Esophagus muscularis mucosa (tissue), 4 donors: ENCODE data around the gene RANBP17. TPM values are rescaled to one million over a fixed set of nuclear protein-coding genes. Genes with fewer than 3 reads are reported as not detected.

Experiments used
- DNase-seq: peaks from one replicate; pipeline ENCODE4 v3.0.0-alpha.2; 2017; ENCODE audit errors: extremely low spot score
- H3K27ac ChIP-seq, 4 donors: fragments of 200-600 bp; sonication (generic); replicated peaks in 1 of 4; 1 replicate in 3 of 4; 2 replicates in 1 of 4; pipeline ENCODE4 v1.5.1; 2016 to 2019; ENCODE audit warnings: mild to moderate bottlenecking in 1 of 4
- H3K27me3 ChIP-seq, 4 donors: fragments of 200-600 bp; sonication (generic); one replicate each; pipeline versions ENCODE4 v1.5.1 to v1.6.0; 2016 to 2019
- H3K36me3 ChIP-seq, 4 donors: fragments of 200-600 bp; sonication (generic); one replicate each; pipeline ENCODE4 v1.5.1; 2016 to 2019
- H3K4me1 ChIP-seq, 4 donors: fragments of 200-600 bp; sonication (generic); one replicate each; pipeline ENCODE4 v1.5.1; 2016 to 2019
- H3K4me3 ChIP-seq, 4 donors: fragments of 200-600 bp; sonication (generic); 1 replicate in 2 of 4; 2 replicates in 2 of 4; pipeline ENCODE4 v1.5.1; 2016 to 2019; ENCODE audit warnings: mild to moderate bottlenecking in 4 of 4, moderate library complexity in 1 of 4
- H3K9me3 ChIP-seq, 4 donors: fragments of 200-600 bp; sonication (generic); 1 replicate in 3 of 4; 2 replicates in 1 of 4; pipeline ENCODE4 v1.5.1; 2016 to 2019
- CTCF ChIP-seq, 3 experiments: fragments of 200-600 bp in 2 of 3; fragments of 450-650 bp in 1 of 3; sonication (generic) in 2 of 3; IDR thresholded peaks; one replicate each; pipeline ENCODE4 v1.5.1; 2017 to 2019; ENCODE audit warnings: antibody characterized with exemption in 3 of 3, mild to moderate bottlenecking in 2 of 3, moderate library complexity in 1 of 3
- EP300 ChIP-seq: sonication (generic); formaldehyde crosslinking; IDR thresholded peaks from one replicate; pipeline ENCODE4 v1.6.1; 2017; ENCODE audit warnings: antibody characterized with exemption
- POLR2A ChIP-seq: fragments of 450-650 bp; IDR thresholded peaks from one replicate; pipeline ENCODE4 v1.6.1; 2017; ENCODE audit warnings: antibody characterized with exemption, moderate library complexity, mild to moderate bottlenecking, low read depth
- POLR2AphosphoS5 ChIP-seq, 2 donors: sonication (generic); formaldehyde crosslinking; IDR thresholded peaks; one replicate each; pipeline ENCODE4 v1.6.1; 2017; ENCODE audit warnings: antibody characterized with exemption in 2 of 2
- WGBS: methylation state at CpG from one replicate; pipeline ENCODE4 v1.1.5; 2018; 5-methylcytosine and 5-hydroxymethylcytosine counted together
- intact Hi-C: fragments of 100-400 bp; cut with DNase I; formaldehyde crosslinking; loops from one replicate; pipeline ENCODE4 v1.15.1; 2023
- total RNA-seq, 4 donors: library from RNA; depleted of rRNA; stranded (reverse); fragments of >200 nt; gene quantifications; one replicate each; pipeline versions ENCODE4 v1.1.0 to v1.2.1, GENCODE V29; 2016

RANBP17 gene
- total RNA-seq, 4 donors from 2014 or later: 16.4 to 28.2 (median 17.7) TPM

- WGBS: 96% methylated on average over 6 of the region's 6 CpGs
- no peak overlapping the region for H3K4me3 ChIP-seq
- H3K4me1 ChIP-seq: no peaks in the 10 kb centered on the region
- H3K27ac ChIP-seq: no peak overlapping the region
- TF ChIP-seq CTCF (IDR thresholded peaks at IDR 0.05): no peak
- TF ChIP-seq POLR2AphosphoS5 (IDR thresholded peaks at IDR 0.05): no peak
- no peak for TF ChIP-seq POLR2A
- TF ChIP-seq EP300: no peak
- DNase-seq: no peak
- H3K9me3 ChIP-seq: no peaks in the 10 kb centered on the region
- intact Hi-C loops: no loop called here
- no peaks in the 10 kb centered on the region for H3K27me3 ChIP-seq
- H3K36me3 ChIP-seq: no peaks in the 10 kb centered on the region
These were observed 282.1 kb downstream of the RANBP17 start for GRCh38 chr5:171143926-171144325.

- no peak for TF ChIP-seq POLR2AphosphoS5 (IDR thresholded peaks at IDR 0.05)
- no peak for DNase-seq
- no peak overlapping the region for H3K27ac ChIP-seq
- intact Hi-C loops: no loop called here
- no peaks in the 10 kb centered on the region for H3K27me3 ChIP-seq
- 84% methylated on average over 2 of the region's 2 CpGs for WGBS
- H3K36me3 ChIP-seq: no peaks in the 10 kb centered on the region
- no peaks in the 10 kb centered on the region for H3K4me1 ChIP-seq
- no peaks in the 10 kb centered on the region for H3K9me3 ChIP-seq
- H3K4me3 ChIP-seq: no peak overlapping the region
These were observed 287.5 kb downstream of the RANBP17 start for GRCh38 chr5:171149333-171149732.

GRCh38 chr5:171149772-171150171 is 288.0 kb downstream of the RANBP17 start:
- TF ChIP-seq POLR2A: no peak
- no peak for TF ChIP-seq POLR2AphosphoS5 (IDR thresholded peaks at IDR 0.05)
- no peak for TF ChIP-seq CTCF (IDR thresholded peaks at IDR 0.05)
- no peak for TF ChIP-seq EP300
- Histone ChIP-seq H3K36me3 (no peaks in the 10 kb centered on the region), H3K4me3 (no peak overlapping the region), H3K9me3 (no peaks in the 10 kb centered on the region), H3K4me1 (no peaks in the 10 kb centered on the region), H3K27ac (no peak overlapping the region), H3K27me3 (no peaks in the 10 kb centered on the region)
- intact Hi-C loops: no loop called here
- DNase-seq: no peak
- 84% methylated on average over 3 of the region's 3 CpGs for WGBS

- no peak overlapping the region for H3K4me3 ChIP-seq
- H3K9me3 ChIP-seq: no peaks in the 10 kb centered on the region
- H3K4me1 ChIP-seq: no peaks in the 10 kb centered on the region
- WGBS: 93% methylated on average over 4 of the region's 4 CpGs
- no peak overlapping the region for H3K27ac ChIP-seq
- no peaks in the 10 kb centered on the region for H3K36me3 ChIP-seq
- intact Hi-C loops: no loop called here
- no peak for DNase-seq
- TF ChIP-seq EP300 (no peak), POLR2A (no peak), CTCF (IDR thresholded peaks at IDR 0.05) (no peak)
- no peaks in the 10 kb centered on the region for H3K27me3 ChIP-seq
These were observed 290.6 kb downstream of the RANBP17 start for GRCh38 chr5:171152382-171152781.

- Histone ChIP-seq H3K27me3 (no peaks in the 10 kb centered on the region), H3K4me1 (no peaks in the 10 kb centered on the region), H3K36me3 (no peaks in the 10 kb centered on the region), H3K9me3 (no peaks in the 10 kb centered on the region), H3K4me3 (no peak overlapping the region), H3K27ac (no peak overlapping the region)
- intact Hi-C loops: no loop called here
- TF ChIP-seq POLR2AphosphoS5 (IDR thresholded peaks at IDR 0.05): no peak
- no peak for TF ChIP-seq CTCF (IDR thresholded peaks at IDR 0.05)
- no peak for TF ChIP-seq EP300
- no peak for TF ChIP-seq POLR2A
- 86% methylated on average over 1 of the region's 1 CpG for WGBS
- no peak for DNase-seq
These were observed 293.8 kb downstream of the RANBP17 start for GRCh38 chr5:171155621-171156020.
